Caco-2 (cell line): Measurements from ENCODE around the gene AGBL5. TPM values are rescaled to one million over a fixed set of nuclear protein-coding genes. Genes with fewer than 3 reads are reported as not detected.
"Not testable (repeated sequence)": the region's sequence is repeated elsewhere in the genome, so short reads cannot be mapped to it uniquely, and the experiment has no call there.

ENCODE experiments used
- BruUV-seq: library from RNA; stranded (reverse); fragments of 400-500 nt; replicated peaks from 2 replicates; lab custom pipeline; 2021; lab: Mats Ljungman, UMichigan
- CTCF ChIA-PET: fragments of 300-600 bp; sonication (Branson Sonifier 250); formaldehyde crosslinking; loops from one replicate; lab custom pipeline; 2022; ENCODE audit warnings: antibody characterized with exemption; lab: Charles Lee
- POLR2A ChIA-PET: fragments of 300-600 bp; sonication (Branson Sonifier 250); formaldehyde crosslinking; loops from one replicate; lab custom pipeline; 2022; ENCODE audit warnings: antibody characterized with exemption; lab: Charles Lee
- DNase-seq, 2 experiments: peaks; one replicate each; pipeline versions ENCODE4 v3.0.0 to v3.0.0-alpha.2; 2020 to 2022
- H3K27me3 ChIP-seq: replicated peaks from 2 replicates; pipeline ENCODE4 v1.6.0; 2011; ENCODE audit warnings: low read length; ENCODE audit not compliant: control insufficient read depth, insufficient read depth
- H3K36me3 ChIP-seq: 2 replicates; pipeline ENCODE4 v1.5.1; 2011; ENCODE audit warnings: low read length; ENCODE audit not compliant: control insufficient read depth, insufficient read depth
- H3K4me1 ChIP-seq: fragments of 250-450 bp; sonication (Bioruptor Pico); 2 replicates; pipeline ENCODE4 v1.5.1; 2020; ENCODE audit warnings: mild to moderate bottlenecking
- H3K4me3 ChIP-seq: 2 replicates; pipeline ENCODE4 v1.5.1; 2011; ENCODE audit warnings: low read depth, mild to moderate bottlenecking, control low read depth, low read length
- H3K9me3 ChIP-seq: fragments of 250-450 bp; sonication (Bioruptor Pico); 2 replicates; pipeline ENCODE4 v1.5.1; 2020; ENCODE audit warnings: mild to moderate bottlenecking, moderate library complexity
- H3K27ac Mint-ChIP-seq: one replicate; pipeline ENCODE4 v1.8.0; 2022; ENCODE audit warnings: mixed read lengths; ENCODE audit not compliant: unreplicated experiment
- H3K27me3 Mint-ChIP-seq: one replicate; pipeline ENCODE4 v1.8.0; 2022; ENCODE audit warnings: mixed read lengths; ENCODE audit not compliant: insufficient read depth, unreplicated experiment
- H3K36me3 Mint-ChIP-seq: one replicate; pipeline ENCODE4 v1.8.0; 2022; ENCODE audit warnings: mild to moderate bottlenecking, mixed read lengths; ENCODE audit not compliant: insufficient read depth, unreplicated experiment
- H3K4me1 Mint-ChIP-seq: one replicate; pipeline ENCODE4 v1.8.0; 2022; ENCODE audit warnings: low read depth, mixed read lengths; ENCODE audit not compliant: unreplicated experiment
- H3K4me3 Mint-ChIP-seq: one replicate; pipeline ENCODE4 v1.8.0; 2022; ENCODE audit warnings: mild to moderate bottlenecking, moderate library complexity, mixed read lengths; ENCODE audit not compliant: unreplicated experiment
- H3K9me3 Mint-ChIP-seq: one replicate; pipeline ENCODE4 v1.8.0; 2022; ENCODE audit warnings: mixed read lengths; ENCODE audit not compliant: unreplicated experiment
- CTCF ChIP-seq, 2 experiments: fragments of 200-600 bp in 1 of 2; IDR thresholded peaks; 1 replicate in 1 of 2; 2 replicates in 1 of 2; pipeline versions ENCODE4 v1.5.1 to v1.8.0; 2011 to 2022; ENCODE audit warnings: antibody characterized with exemption in 1 of 2, control low read depth in 1 of 2, inconsistent platforms in 1 of 2, low read depth in 1 of 2, low read length in 1 of 2, mild to moderate bottlenecking in 1 of 2, moderate library complexity in 1 of 2; ENCODE audit not compliant: insufficient read depth in 1 of 2, severe bottlenecking in 1 of 2, unreplicated experiment in 1 of 2
- intact Hi-C: fragments of 100-400 bp; cut with micrococcal nuclease; formaldehyde crosslinking; loops from one replicate; pipeline ENCODE4 v1.10.0; 2022; ENCODE audit not compliant: unreplicated experiment
- total RNA-seq: library from RNA; stranded (reverse); gene quantifications from 2 replicates; pipeline ENCODE4 v1.2.3, GENCODE V29; 2022

AGBL5 gene
- total RNA-seq, 1 experiment from 2014 or later, result 34.1 TPM

- Mint-ChIP-seq H3K4me3 (no peak overlapping the region), H3K27ac (no peak overlapping the region), H3K4me1 (no peaks in the 10 kb centered on the region), H3K9me3 (no peaks in the 10 kb centered on the region), H3K27me3 (no peaks in the 10 kb centered on the region), H3K36me3 (no peaks in the 10 kb centered on the region)
- TF ChIP-seq CTCF (IDR thresholded peaks at IDR 0.05; ENCODE audit: insufficient read depth in 1 of 2, low read depth in 1 of 2, low read length in 1 of 2, severe bottlenecking in 1 of 2, unreplicated experiment in 1 of 2), result no peak
- Histone ChIP-seq H3K27me3 (no peaks in the 10 kb centered on the region), H3K4me3 (no peak overlapping the region), H3K36me3 (no peaks in the 10 kb centered on the region), H3K9me3 (no peaks in the 10 kb centered on the region), H3K4me1 (no peaks in the 10 kb centered on the region)
- intact Hi-C loops, result no loop called here
- POLR2A ChIA-PET, result no interaction called here
- CTCF ChIA-PET, result no interaction called here
- no peak for DNase-seq
- BruUV-seq, result no TSS peak
These were observed 56.8 kb downstream of the AGBL5 start for GRCh38 chr2:27108221-27108620.

- H3K4me1 Mint-ChIP-seq, result no peaks in the 10 kb centered on the region
- H3K36me3 Mint-ChIP-seq, result no peaks in the 10 kb centered on the region
- POLR2A ChIA-PET, result interaction anchor here (0.7 kb wide), 1 partner anchor 97 kb away, joined by 5 read pairs; no protein-coding TSS in a partner anchor
These were observed 57.6 kb downstream of the AGBL5 start for GRCh38 chr2:27109083-27109482.

GRCh38 chr2:27110603-27111352 is 59.3 kb downstream of the AGBL5 start:
- H3K27ac Mint-ChIP-seq, result not testable (repeated sequence)
- POLR2A ChIA-PET, result interaction anchor here (0.6 kb wide), 1 partner anchor 171 kb away, joined by 5 read pairs; no protein-coding TSS in a partner anchor

More at GRCh38 chr2:27109083-27109482, 57.6 kb downstream of the AGBL5 start:
- no peaks in the 10 kb centered on the region for H3K9me3 ChIP-seq
- H3K36me3 ChIP-seq, result no peaks in the 10 kb centered on the region
- Mint-ChIP-seq H3K9me3 (no peaks in the 10 kb centered on the region), H3K27ac (no peak overlapping the region), H3K4me3 (no peak overlapping the region), H3K27me3 (no peaks in the 10 kb centered on the region)
- intact Hi-C loops, result no loop called here
- H3K27me3 ChIP-seq, result no peaks in the 10 kb centered on the region
- no peak for DNase-seq
- CTCF ChIA-PET, result no interaction called here
- no peaks in the 10 kb centered on the region for H3K4me1 ChIP-seq
- TF ChIP-seq CTCF (IDR thresholded peaks at IDR 0.05; ENCODE audit: insufficient read depth in 1 of 2, low read depth in 1 of 2, low read length in 1 of 2, severe bottlenecking in 1 of 2, unreplicated experiment in 1 of 2), result no peak
- no peak overlapping the region for H3K4me3 ChIP-seq
- BruUV-seq, result no TSS peak

GRCh38 chr2:27111392-27112078 is 60.1 kb downstream of the AGBL5 start:
- DNase-seq, BruUV-seq, H3K4me1 ChIP-seq, H3K27ac Mint-ChIP-seq, H3K27me3 Mint-ChIP-seq, H3K36me3 Mint-ChIP-seq, H3K4me3 Mint-ChIP-seq, intact Hi-C loops, H3K4me1 Mint-ChIP-seq, H3K9me3 Mint-ChIP-seq, H3K9me3 ChIP-seq, H3K27me3 ChIP-seq, H3K4me3 ChIP-seq, H3K36me3 ChIP-seq: not testable (repeated sequence)
- POLR2A ChIA-PET, result interaction anchor here (0.6 kb wide), 1 partner anchor 172 kb away, joined by 5 read pairs; no protein-coding TSS in a partner anchor
- CTCF ChIA-PET, result interaction anchor here (0.6 to 1.0 kb wide), 2 partner anchors 11 to 75 kb away, joined by 4 to 5 read pairs; no protein-coding TSS in a partner anchor

More at GRCh38 chr2:27110603-27111352, 59.3 kb downstream of the AGBL5 start:
- intact Hi-C loops, H3K9me3 Mint-ChIP-seq, H3K4me1 ChIP-seq, H3K36me3 ChIP-seq, H3K4me1 Mint-ChIP-seq, H3K36me3 Mint-ChIP-seq, H3K4me3 ChIP-seq, DNase-seq, H3K4me3 Mint-ChIP-seq, H3K27me3 Mint-ChIP-seq, H3K9me3 ChIP-seq, H3K27me3 ChIP-seq: not testable (repeated sequence)
- CTCF ChIA-PET, result interaction anchor here (1.0 kb wide), 1 partner anchor 10 kb away, joined by 4 read pairs; no protein-coding TSS in a partner anchor
- BruUV-seq, result TSS peak; percentile 41
